ENCODE results near the gene DCHS2. TPM values are rescaled to one million over a fixed set of nuclear protein-coding genes. Genes with fewer than 3 reads are reported as not detected.

The DCHS2 gene
- total RNA-seq, 6 donors from 2014 or later: 0.20 to 1.1 (median 0.80) TPM; not detected in 2

DNA sequence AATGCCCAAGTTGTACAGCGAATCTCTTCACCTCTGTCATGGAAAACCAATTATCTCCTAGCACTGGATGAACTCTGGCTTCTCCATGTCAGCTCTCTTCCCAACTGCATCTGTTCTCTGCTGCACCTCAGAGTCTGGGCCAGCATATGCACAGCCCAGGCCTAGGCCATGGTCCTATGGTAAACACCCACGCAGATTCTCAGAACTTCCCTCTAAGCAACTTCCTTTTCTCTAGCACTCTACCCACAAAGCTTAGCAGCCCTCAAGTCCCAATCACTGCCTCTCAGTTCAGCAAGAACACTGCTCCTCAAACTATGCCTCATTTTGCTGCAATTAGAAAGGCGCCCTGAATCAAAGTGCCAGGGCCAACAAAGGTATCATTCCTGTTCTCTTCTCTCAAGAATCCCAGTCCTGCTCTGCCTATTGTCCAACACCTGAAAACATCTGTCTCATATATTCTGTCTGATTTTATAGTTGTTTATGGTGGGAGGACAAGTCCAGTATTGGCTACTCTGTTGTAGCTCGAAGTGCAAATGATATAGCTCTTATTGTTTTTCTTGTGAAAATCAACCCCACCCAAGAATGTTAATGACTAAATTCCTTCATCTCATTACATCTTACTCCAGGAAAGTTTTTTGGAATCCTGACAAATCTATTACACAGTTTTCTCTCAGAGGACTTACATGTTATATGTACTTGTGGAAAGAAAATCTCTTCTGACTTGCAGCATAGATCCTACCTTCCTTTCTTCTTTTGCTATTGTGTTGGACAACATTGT lies 85.4 kb downstream of the DCHS2 start:
- peak; percentile 37 to 49 for ATAC-seq (ENCODE audit: low FRiP score in 2 of 2)
- no peaks in the 10 kb centered on the region for H3K27me3 ChIP-seq
- TF ChIP-seq POLR2AphosphoS5 (IDR thresholded peaks at IDR 0.05) (no peak), EP300 (IDR thresholded peaks at IDR 0.05) (no peak), POLR2A (IDR thresholded peaks at IDR 0.05) (no peak)
- TF ChIP-seq, protein P1, sequence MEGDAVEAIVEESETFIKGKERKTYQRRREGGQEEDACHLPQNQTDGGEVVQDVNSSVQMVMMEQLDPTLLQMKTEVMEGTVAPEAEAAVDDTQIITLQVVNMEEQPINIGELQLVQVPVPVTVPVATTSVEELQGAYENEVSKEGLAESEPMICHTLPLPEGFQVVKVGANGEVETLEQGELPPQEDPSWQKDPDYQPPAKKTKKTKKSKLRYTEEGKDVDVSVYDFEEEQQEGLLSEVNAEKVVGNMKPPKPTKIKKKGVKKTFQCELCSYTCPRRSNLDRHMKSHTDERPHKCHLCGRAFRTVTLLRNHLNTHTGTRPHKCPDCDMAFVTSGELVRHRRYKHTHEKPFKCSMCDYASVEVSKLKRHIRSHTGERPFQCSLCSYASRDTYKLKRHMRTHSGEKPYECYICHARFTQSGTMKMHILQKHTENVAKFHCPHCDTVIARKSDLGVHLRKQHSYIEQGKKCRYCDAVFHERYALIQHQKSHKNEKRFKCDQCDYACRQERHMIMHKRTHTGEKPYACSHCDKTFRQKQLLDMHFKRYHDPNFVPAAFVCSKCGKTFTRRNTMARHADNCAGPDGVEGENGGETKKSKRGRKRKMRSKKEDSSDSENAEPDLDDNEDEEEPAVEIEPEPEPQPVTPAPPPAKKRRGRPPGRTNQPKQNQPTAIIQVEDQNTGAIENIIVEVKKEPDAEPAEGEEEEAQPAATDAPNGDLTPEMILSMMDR (IDR thresholded peaks at IDR 0.05): no peak
- H3K4me3 ChIP-seq: no peak overlapping the region
- no peaks in the 10 kb centered on the region for H3K36me3 ChIP-seq
- no peaks in the 10 kb centered on the region for H3K4me1 ChIP-seq
- DNase-seq: no peak
- no peak overlapping the region for H3K27ac ChIP-seq
- no peaks in the 10 kb centered on the region for H3K9me3 ChIP-seq
- 60 to 74% methylated on average over 4 of the region's 4 CpGs for WGBS, 2 donors

DNA sequence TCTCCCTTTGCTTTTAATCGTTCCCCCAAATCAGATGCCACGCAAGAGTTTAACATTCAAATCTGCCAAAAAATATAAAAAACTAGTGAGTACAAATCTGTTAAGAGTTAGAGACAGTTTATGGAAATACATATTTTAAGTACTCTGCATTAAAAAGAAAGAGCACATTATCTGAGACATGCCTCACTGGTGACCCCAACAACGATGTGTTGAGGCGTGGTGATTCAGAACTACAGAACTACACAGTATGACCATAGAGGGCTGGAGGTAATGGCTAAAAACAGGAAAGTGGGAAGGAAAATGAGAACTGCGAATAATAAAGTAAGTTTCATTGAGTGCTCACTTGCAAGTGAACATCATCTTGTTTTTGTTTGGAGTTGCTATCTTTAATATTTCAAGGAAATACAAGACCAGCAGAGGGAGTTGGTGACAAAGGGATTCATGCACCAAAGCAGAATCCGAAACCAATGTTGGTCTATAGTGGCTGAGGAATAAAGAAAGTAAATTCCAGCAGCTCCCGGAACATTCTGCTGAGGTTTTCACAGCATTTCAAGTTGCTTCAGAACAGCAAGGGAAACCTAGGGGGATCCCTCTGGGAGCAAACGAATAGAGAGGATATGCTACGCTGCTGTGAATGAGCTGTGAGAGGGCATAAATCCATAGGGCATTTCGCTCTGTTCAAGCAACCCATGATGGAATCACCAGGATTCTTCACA lies 92.2 kb downstream of the DCHS2 start:
- Histone ChIP-seq H3K36me3 (no peaks in the 10 kb centered on the region), H3K4me1 (no peaks in the 10 kb centered on the region), H3K27me3 (no peaks in the 10 kb centered on the region), H3K4me3 (peak overlapping the region in 1 of 4 donors; percentile 5), H3K9me3 (no peaks in the 10 kb centered on the region), H3K27ac (no peak overlapping the region)
- DNase-seq (no peak), ATAC-seq (ENCODE audit: low FRiP score in 2 of 2) (peak in 1 of 2 donors; percentile 75)
- WGBS, 2 donors: 73% methylated on average over 10 of the region's 10 CpGs
- no peak for TF ChIP-seq POLR2A (IDR thresholded peaks at IDR 0.05)
- TF ChIP-seq, protein P1 (IDR thresholded peaks at IDR 0.05): peak in 3 of 6 experiments; percentile 13 to 29 (median 19)

DNA sequence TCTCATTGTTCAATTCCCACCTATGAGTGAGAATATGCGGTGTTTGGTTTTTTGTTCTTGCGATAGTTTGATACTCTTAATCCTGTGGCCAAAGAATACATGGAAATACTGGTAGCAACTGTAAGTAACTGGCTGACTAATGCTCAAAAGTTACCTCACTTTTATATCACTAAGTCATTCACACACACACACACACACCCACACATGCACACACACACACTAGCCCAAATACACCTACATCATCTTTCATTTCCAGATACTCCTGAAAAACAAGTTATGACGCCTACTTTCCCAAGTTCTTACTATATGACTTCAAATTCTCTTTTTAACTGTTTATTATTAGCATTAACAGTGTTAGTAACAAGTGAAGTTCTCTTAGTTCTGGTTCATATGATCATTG lies 101.3 kb downstream of the DCHS2 start:
- H3K4me1 ChIP-seq: no peaks in the 10 kb centered on the region
- H3K36me3 ChIP-seq: no peaks in the 10 kb centered on the region
- no peak for TF ChIP-seq POLR2A (IDR thresholded peaks at IDR 0.05)
- no peak for TF ChIP-seq POLR2AphosphoS5 (IDR thresholded peaks at IDR 0.05)
- TF ChIP-seq, protein P1 (IDR thresholded peaks at IDR 0.05): no peak
- TF ChIP-seq EP300 (IDR thresholded peaks at IDR 0.05): no peak
- WGBS, 2 donors: 87 to 88% methylated on average over 3 of the region's 3 CpGs
- DNase-seq (no peak), ATAC-seq (ENCODE audit: low FRiP score in 2 of 2) (no peak)
- H3K27ac ChIP-seq: no peak overlapping the region
- no peaks in the 10 kb centered on the region for H3K9me3 ChIP-seq
- H3K4me3 ChIP-seq: no peak overlapping the region
- no peaks in the 10 kb centered on the region for H3K27me3 ChIP-seq

- peak in 1 of 2 donors; percentile 30 for DNase-seq
- no peaks in the 10 kb centered on the region for H3K36me3 ChIP-seq
- no peak for TF ChIP-seq POLR2AphosphoS5 (IDR thresholded peaks at IDR 0.05)
- TF ChIP-seq, protein P1 (IDR thresholded peaks at IDR 0.05): no peak
- TF ChIP-seq EP300 (IDR thresholded peaks at IDR 0.05): no peak
- TF ChIP-seq POLR2A (IDR thresholded peaks at IDR 0.05): no peak
These were observed 102.5 kb downstream of the DCHS2 start for GRCh38 chr4:154389148-154389547.

More at GRCh38 chr4:154389148-154389547, 102.5 kb downstream of the DCHS2 start:
- Histone ChIP-seq H3K9me3 (no peaks in the 10 kb centered on the region), H3K27me3 (no peaks in the 10 kb centered on the region), H3K27ac (no peak overlapping the region), H3K4me3 (no peak overlapping the region), H3K4me1 (no peaks in the 10 kb centered on the region)
- ATAC-seq (ENCODE audit: low FRiP score in 2 of 2): no peak
